Measurements from ENCODE around the gene SAMD10.
"Not testable (repeated sequence)": the region's sequence is repeated elsewhere in the genome, so short reads cannot be mapped to it uniquely, and the experiment has no call there.

Gene SAMD10

GRCh38 chr20:63968928-63969760 is 10.3 kb downstream of the SAMD10 start:
- no peak for DNase-seq (ENCODE audit: low spot score)

- DNase-seq (ENCODE audit: low spot score): no peak
Observed at GRCh38 chr20:63968136-63968927, 11.1 kb downstream of the SAMD10 start.

- DNase-seq (ENCODE audit: low spot score): no peak
Observed at GRCh38 chr20:63967330-63968135, 11.9 kb downstream of the SAMD10 start.

- no peak for DNase-seq (ENCODE audit: low spot score)
Observed at GRCh38 chr20:63966944-63967322, 12.5 kb downstream of the SAMD10 start.

GRCh38 chr20:63966172-63966943 is 13.1 kb downstream of the SAMD10 start:
- DNase-seq (ENCODE audit: low spot score): no peak

- DNase-seq (ENCODE audit: low spot score): no peak
Observed at GRCh38 chr20:63964412-63964811, 15.0 kb downstream of the SAMD10 start.

- no peak for DNase-seq (ENCODE audit: low spot score)
Observed at GRCh38 chr20:63963784-63964301, 15.6 kb downstream of the SAMD10 start.

- no peak for DNase-seq (ENCODE audit: low spot score)
Observed at GRCh38 chr20:63963348-63963741, 16.1 kb downstream of the SAMD10 start.

GRCh38 chr20:63962426-63963347 is 16.8 kb downstream of the SAMD10 start:
- no peak for DNase-seq (ENCODE audit: low spot score)

- no peak for DNase-seq (ENCODE audit: low spot score)
Observed at GRCh38 chr20:63961664-63962425, 17.6 kb downstream of the SAMD10 start.

GRCh38 chr20:63960654-63961621 is 18.5 kb downstream of the SAMD10 start:
- not testable (repeated sequence) for DNase-seq (ENCODE audit: low spot score)

- no peak for DNase-seq (ENCODE audit: low spot score)
Observed at GRCh38 chr20:63959699-63960075, 19.8 kb downstream of the SAMD10 start.

GRCh38 chr20:63958964-63959698 is 20.3 kb downstream of the SAMD10 start:
- DNase-seq (ENCODE audit: low spot score): no peak

GRCh38 chr20:63958471-63958870 is 21.0 kb downstream of the SAMD10 start:
- no peak for DNase-seq (ENCODE audit: low spot score)

GRCh38 chr20:63957690-63958441 is 21.6 kb downstream of the SAMD10 start:
- peak; percentile 56 for DNase-seq (ENCODE audit: low spot score)

- DNase-seq (ENCODE audit: low spot score): peak; percentile 76
Observed at GRCh38 chr20:63957004-63957689, 22.3 kb downstream of the SAMD10 start.
